ENCODE measurements around the gene GCNT4.

DNA sequence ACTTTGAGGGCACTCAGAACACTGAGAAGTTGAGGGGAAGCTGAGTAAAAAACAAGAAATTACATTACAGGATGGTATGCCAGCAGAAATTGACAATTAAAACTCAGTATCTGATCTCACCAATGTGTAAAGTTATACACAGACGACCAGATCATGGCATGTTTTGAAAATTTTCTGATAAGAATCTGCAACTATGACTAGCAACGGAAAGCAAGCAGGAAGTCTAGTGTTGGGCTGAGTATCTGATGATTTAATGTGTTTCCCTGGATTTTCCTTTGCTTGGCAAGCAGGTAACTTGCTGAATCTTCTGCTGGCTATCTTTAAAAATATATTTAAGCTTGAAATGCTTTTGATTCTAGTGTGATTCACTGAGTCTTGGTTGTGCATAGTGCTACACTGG, 5.2 kb upstream of the GCNT4 start:
- TF ChIP-seq YY1 (IDR thresholded peaks at IDR 0.05; ENCODE audit: insufficient read depth, insufficient read length), result no peak
- no peak for TF ChIP-seq ZNF274 (IDR thresholded peaks at IDR 0.05; ENCODE audit: low read depth, low read length)

Measured in NT2/D1 (cell line).